Neuronal stem cell (in vitro differentiated cells): ENCODE measurements around the gene CAMK2B.

ENCODE experiments used
- DNase-seq: peaks from one replicate; pipeline ENCODE4 v3.0.0-alpha.2; 2013; ENCODE audit warnings: low spot score
- H2AFZ ChIP-seq: one replicate; pipeline ENCODE4 v1.6.1; 2013; ENCODE audit warnings: mild to moderate bottlenecking, low read length, inconsistent platforms
- H2AK5ac ChIP-seq: 2 replicates; pipeline ENCODE4 v1.6.1; 2013; ENCODE audit warnings: low read depth, mild to moderate bottlenecking, inconsistent platforms, low read length, moderate library complexity, mixed read lengths
- H2BK120ac ChIP-seq: 2 replicates; pipeline ENCODE4 v1.6.1; 2013; ENCODE audit warnings: low read depth, mild to moderate bottlenecking, inconsistent platforms, low read length, moderate library complexity, mixed read lengths
- H2BK12ac ChIP-seq: one replicate; pipeline ENCODE4 v1.6.1; 2013; ENCODE audit warnings: low read length, inconsistent platforms
- H2BK15ac ChIP-seq: 2 replicates; pipeline ENCODE4 v1.6.1; 2013; ENCODE audit warnings: mild to moderate bottlenecking, low read length, inconsistent platforms, mixed read lengths
- H2BK5ac ChIP-seq: one replicate; pipeline ENCODE4 v1.6.1; 2013; ENCODE audit warnings: inconsistent platforms, mild to moderate bottlenecking, low read length, moderate library complexity
- H3K14ac ChIP-seq: one replicate; pipeline ENCODE4 v1.6.1; 2013; ENCODE audit warnings: low read length, inconsistent platforms
- H3K18ac ChIP-seq: 2 replicates; pipeline ENCODE4 v1.6.1; 2013; ENCODE audit warnings: low read length, inconsistent platforms
- H3K23ac ChIP-seq: 2 replicates; pipeline ENCODE4 v1.6.1; 2013; ENCODE audit warnings: low read depth, mild to moderate bottlenecking, mixed read lengths, low read length, inconsistent platforms; ENCODE audit not compliant: poor library complexity
- H3K27ac ChIP-seq: replicated peaks from 3 replicates; pipeline ENCODE4 v1.5.1; 2013; ENCODE audit warnings: low read length, inconsistent platforms
- H3K27me3 ChIP-seq, 3 experiments: 2 replicates each; pipeline ENCODE4 v1.6.1; 2013; ENCODE audit warnings: low read length in 3 of 3, mild to moderate bottlenecking in 2 of 3, inconsistent platforms in 1 of 3, low read depth in 1 of 3, mixed read lengths in 1 of 3, moderate library complexity in 1 of 3; ENCODE audit not compliant: control insufficient read depth in 3 of 3, insufficient read depth in 3 of 3
- H3K36me3 ChIP-seq, 2 donors: replicated peaks in 1 of 2; 2 replicates each; pipeline ENCODE4 v1.6.1; 2013; ENCODE audit warnings: low read length in 2 of 2; ENCODE audit not compliant: control insufficient read depth in 2 of 2, insufficient read depth in 2 of 2
- H3K4ac ChIP-seq: 2 replicates; pipeline ENCODE4 v1.6.1; 2013; ENCODE audit warnings: inconsistent platforms, mild to moderate bottlenecking, low read length, moderate library complexity
- H3K4me1 ChIP-seq, 2 donors: 1 replicate in 1 of 2; 2 replicates in 1 of 2; pipeline ENCODE4 v1.6.1; 2013; ENCODE audit warnings: low read length in 2 of 2, low read depth in 1 of 2; ENCODE audit not compliant: control insufficient read depth in 2 of 2, insufficient read depth in 1 of 2
- H3K4me2 ChIP-seq: one replicate; pipeline ENCODE4 v1.6.1; 2013; ENCODE audit warnings: mild to moderate bottlenecking, low read length, inconsistent platforms; ENCODE audit not compliant: insufficient read depth, poor library complexity, severe bottlenecking
- H3K4me3 ChIP-seq, 2 donors: 2 replicates each; pipeline ENCODE4 v1.5.1; 2013; ENCODE audit warnings: low read length in 2 of 2, mild to moderate bottlenecking in 2 of 2, inconsistent platforms in 1 of 2, moderate library complexity in 1 of 2
- H3K79me1 ChIP-seq: one replicate; pipeline ENCODE4 v1.6.1; 2013; ENCODE audit warnings: low read depth, mild to moderate bottlenecking, inconsistent platforms, low read length, moderate library complexity
- H3K9ac ChIP-seq: one replicate; pipeline ENCODE4 v1.6.1; 2013; ENCODE audit warnings: mild to moderate bottlenecking, low read depth, low read length, inconsistent platforms; ENCODE audit not compliant: poor library complexity
- H3K9me3 ChIP-seq, 2 donors: replicated peaks in 1 of 2; 2 replicates each; pipeline versions ENCODE3 to v1.6.1; 2013; ENCODE audit warnings: low read length in 2 of 2, mild to moderate bottlenecking in 2 of 2, inconsistent platforms in 1 of 2, low read depth in 1 of 2, mixed read lengths in 1 of 2, moderate library complexity in 1 of 2; ENCODE audit not compliant: control insufficient read depth in 2 of 2, insufficient read depth in 1 of 2
- H4K8ac ChIP-seq: one replicate; pipeline ENCODE4 v1.6.1; 2013; ENCODE audit warnings: low read depth, mild to moderate bottlenecking, inconsistent platforms, low read length, moderate library complexity
- H4K91ac ChIP-seq: one replicate; pipeline ENCODE4 v1.6.1; 2013; ENCODE audit warnings: low read length, low read depth, mild to moderate bottlenecking, inconsistent platforms; ENCODE audit not compliant: poor library complexity
- WGBS, 2 donors: extraction: QIAGEN DNeasy Blood & Tissue Kit; methylation state at CpG; one replicate each; pipeline ENCODE4 v1.1.7; 2013; ENCODE audit warnings: missing lambda C conversion rate in 2 of 2, mixed read lengths in 1 of 2; ENCODE audit not compliant: insufficient read length in 2 of 2, insufficient replicate concordance in 1 of 2; ENCODE audit errors: extremely low coverage in 2 of 2; 5-methylcytosine and 5-hydroxymethylcytosine counted together

The CAMK2B gene

DNA sequence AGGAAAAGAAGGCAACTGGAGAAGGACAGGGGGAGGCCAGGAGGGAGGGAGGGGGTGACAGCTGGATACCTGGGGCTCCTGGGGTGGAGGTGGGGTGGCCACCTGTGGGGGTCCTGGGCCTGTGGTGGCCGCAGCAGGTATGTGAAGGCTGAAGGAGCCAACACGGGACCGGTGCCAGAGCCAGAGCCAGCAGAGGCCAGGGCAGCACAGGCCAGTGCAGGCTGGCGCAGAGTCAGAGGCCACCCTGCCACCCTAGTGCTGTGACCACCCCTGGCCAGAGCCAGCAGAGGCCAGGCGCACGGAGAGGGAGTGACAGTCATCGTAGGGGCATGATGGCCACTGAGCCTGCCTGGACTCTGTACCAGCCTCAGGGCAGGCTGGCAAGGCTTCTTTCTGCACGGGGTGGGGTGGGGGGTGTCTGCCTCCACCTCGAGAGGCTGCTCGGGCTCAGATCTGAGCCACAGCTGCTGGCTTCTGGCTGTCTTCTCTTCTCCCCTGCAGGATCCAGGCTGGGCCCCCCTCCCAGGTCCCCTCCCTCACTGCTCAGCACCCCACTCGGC, 95.8 kb downstream of the CAMK2B start:
- peak overlapping the region; percentile 43 for H4K8ac ChIP-seq
- no peak overlapping the region for H3K4me3 ChIP-seq
- peak overlapping the region; percentile 80 for H3K23ac ChIP-seq
- H4K91ac ChIP-seq: no peak overlapping the region
- H3K9me3 ChIP-seq: no peaks in the 10 kb centered on the region
- H2BK120ac ChIP-seq: no peak overlapping the region
- H3K18ac ChIP-seq: peak overlapping the region; percentile 71
- no peak overlapping the region for H2AFZ ChIP-seq
- no peak overlapping the region for H3K27ac ChIP-seq
- peak overlapping the region; percentile 21 for H3K14ac ChIP-seq
- no peaks in the 10 kb centered on the region for H3K36me3 ChIP-seq
- H3K79me1 ChIP-seq: peaks cover 2% of the 10 kb centered on the region
- H3K4me2 ChIP-seq: no peak overlapping the region
- H2AK5ac ChIP-seq: peak overlapping the region; percentile 56
- H3K27me3 ChIP-seq: peaks cover 0 to 48% (median 0%) of the 10 kb centered on the region in 3 experiments
- H3K4ac ChIP-seq: no peak overlapping the region
- no peak for DNase-seq
- H2BK5ac ChIP-seq: no peak overlapping the region
- WGBS, 2 donors: no CpG with 5 or more reads among the region's 11 CpGs
- H3K4me1 ChIP-seq: no peaks in the 10 kb centered on the region
- peak overlapping the region; percentile 85 for H2BK15ac ChIP-seq
- peak overlapping the region; percentile 44 for H3K9ac ChIP-seq
- H2BK12ac ChIP-seq: peak overlapping the region; percentile 73

DNA sequence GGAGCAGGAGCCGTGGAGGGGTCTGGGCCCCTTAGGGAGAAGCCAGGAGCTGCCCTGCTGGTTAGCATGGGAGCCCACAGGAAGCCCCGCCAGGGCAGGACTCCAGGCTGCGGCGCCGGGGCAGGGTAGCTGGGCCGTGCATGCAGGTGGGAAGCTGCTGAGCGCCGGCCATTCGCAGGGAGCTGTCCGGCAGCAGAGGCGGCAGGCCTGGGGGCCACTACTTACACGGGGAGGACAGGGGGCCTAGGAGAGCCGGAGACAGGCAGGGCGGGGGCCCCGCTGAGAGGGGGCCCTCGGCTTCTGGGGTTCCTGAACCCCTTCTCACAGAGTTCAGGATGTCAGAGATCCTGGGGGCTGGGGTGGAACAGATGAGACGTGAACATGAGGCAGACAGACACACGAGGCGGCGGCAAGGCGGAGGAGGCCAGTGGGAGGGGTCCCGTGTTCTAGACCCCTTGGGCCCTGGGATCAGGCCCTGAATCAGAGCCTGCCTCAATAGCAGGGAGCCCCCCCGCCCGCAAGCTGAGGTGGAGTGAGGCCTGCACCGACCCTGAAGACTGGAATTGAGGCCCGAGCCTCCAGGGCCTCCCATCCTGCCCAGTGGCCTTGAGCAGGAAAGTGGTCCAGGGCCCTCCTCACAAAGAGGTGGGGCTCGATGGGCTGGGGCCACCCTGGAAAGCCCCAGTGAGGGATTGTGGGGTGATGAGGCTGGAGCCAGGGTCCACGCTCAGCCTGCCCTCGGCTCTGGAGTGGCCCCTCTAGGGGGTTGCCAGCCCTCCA, 96.6 kb downstream of the CAMK2B start:
- Histone ChIP-seq H3K4ac (no peak overlapping the region), H3K27ac (no peak overlapping the region), H3K23ac (peak overlapping the region; percentile 31), H2AFZ (no peak overlapping the region), H4K91ac (no peak overlapping the region), H2BK120ac (no peak overlapping the region), H3K9me3 (peaks cover 0 to 2% of the 10 kb centered on the region in 2 donors), H2BK15ac (peak overlapping the region; percentile 83), H3K4me3 (no peak overlapping the region), H3K4me2 (no peak overlapping the region), H2AK5ac (peak overlapping the region; percentile 83), H3K79me1 (peaks cover 2% of the 10 kb centered on the region), H2BK5ac (no peak overlapping the region), H3K9ac (peak overlapping the region; percentile 12), H3K36me3 (no peaks in the 10 kb centered on the region), H2BK12ac (peak overlapping the region; percentile 22), H3K18ac (peak overlapping the region; percentile 80), H4K8ac (peak overlapping the region; percentile 23), H3K14ac (no peak overlapping the region), H3K4me1 (peaks cover under 1 to 6% of the 10 kb centered on the region in 2 donors), H3K27me3 (peaks cover 0 to 55% (median 0%) of the 10 kb centered on the region in 3 experiments)
- no peak for DNase-seq
- no CpG with 5 or more reads among the region's 29 CpGs for WGBS, 2 donors

DNA sequence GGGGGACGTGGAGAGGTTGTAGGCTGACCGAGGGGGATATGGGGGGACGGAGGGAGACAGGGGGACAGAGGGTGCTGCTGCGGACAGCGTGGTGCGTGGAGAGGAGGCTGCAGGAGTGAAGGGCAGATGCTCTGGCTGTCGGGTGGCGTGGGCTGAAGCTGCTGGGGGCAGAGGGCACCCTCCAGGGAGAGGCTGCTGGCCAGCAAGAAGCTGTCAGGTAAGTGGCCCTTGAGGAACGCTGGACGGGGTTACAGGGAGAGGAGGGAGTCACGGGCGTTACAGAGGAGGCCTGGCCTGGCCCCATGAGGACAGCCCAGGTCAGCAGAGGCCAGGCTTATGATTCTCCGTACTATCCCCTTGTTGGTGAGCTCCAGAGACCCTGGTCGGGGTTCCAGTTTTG, 97.5 kb downstream of the CAMK2B start:
- WGBS, 2 donors: no CpG with 5 or more reads among the region's 14 CpGs
- Histone ChIP-seq H3K9me3 (peaks cover 0 to 2% of the 10 kb centered on the region in 2 donors), H3K79me1 (peaks cover 5% of the 10 kb centered on the region), H3K36me3 (no peaks in the 10 kb centered on the region), H2AK5ac (peak overlapping the region; percentile 83), H4K8ac (peak overlapping the region; percentile 43), H3K4me2 (no peak overlapping the region), H3K9ac (no peak overlapping the region), H2BK120ac (no peak overlapping the region), H3K18ac (no peak overlapping the region), H3K27me3 (peaks cover 0 to 50% (median 0%) of the 10 kb centered on the region in 3 experiments), H3K14ac (no peak overlapping the region), H2BK12ac (no peak overlapping the region), H2AFZ (no peak overlapping the region), H3K23ac (no peak overlapping the region), H3K4me1 (peaks cover 4 to 15% of the 10 kb centered on the region in 2 donors), H3K4ac (no peak overlapping the region), H3K4me3 (peak overlapping the region in 1 of 2 donors; percentile 30), H2BK5ac (no peak overlapping the region), H2BK15ac (peak overlapping the region; percentile 83), H3K27ac (no peak overlapping the region), H4K91ac (no peak overlapping the region)
- DNase-seq: no peak

DNA sequence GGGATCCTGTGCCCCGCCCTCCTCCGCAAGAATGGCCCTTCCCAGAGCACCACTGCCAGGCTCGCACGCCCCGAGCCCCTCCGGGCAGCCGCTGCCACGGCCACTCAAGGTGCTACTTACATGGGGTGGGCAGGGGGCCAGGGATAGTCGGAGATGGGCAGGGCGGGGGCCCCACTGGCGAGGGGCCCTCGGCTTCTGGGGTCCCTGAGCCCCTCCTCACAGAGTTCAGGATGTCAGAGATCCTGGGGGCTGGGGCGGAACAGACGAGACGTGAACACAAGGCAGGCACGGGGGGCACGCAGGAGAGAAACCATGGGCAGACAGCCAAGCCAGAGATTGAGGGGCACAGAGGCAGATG, 99.0 kb downstream of the CAMK2B start:
- peak overlapping the region; percentile 81 for H2BK15ac ChIP-seq
- peak overlapping the region; percentile 53 for H4K91ac ChIP-seq
- H3K27me3 ChIP-seq: peaks cover 0 to 50% (median 0%) of the 10 kb centered on the region in 3 experiments
- no peak overlapping the region for H2BK120ac ChIP-seq
- no peak overlapping the region for H3K27ac ChIP-seq
- H3K9ac ChIP-seq: no peak overlapping the region
- no peaks in the 10 kb centered on the region for H3K36me3 ChIP-seq
- peaks cover 4 to 15% of the 10 kb centered on the region in 2 donors for H3K4me1 ChIP-seq
- no peak overlapping the region for H2BK5ac ChIP-seq
- no peak overlapping the region for H2AFZ ChIP-seq
- DNase-seq: no peak
- H3K9me3 ChIP-seq: peaks cover 0 to 2% of the 10 kb centered on the region in 2 donors
- peaks cover 6% of the 10 kb centered on the region for H3K79me1 ChIP-seq
- H3K4me2 ChIP-seq: no peak overlapping the region
- H3K23ac ChIP-seq: no peak overlapping the region
- H3K4me3 ChIP-seq: no peak overlapping the region
- no peak overlapping the region for H2BK12ac ChIP-seq
- no peak overlapping the region for H3K4ac ChIP-seq
- H3K18ac ChIP-seq: no peak overlapping the region
- H2AK5ac ChIP-seq: no peak overlapping the region
- no peak overlapping the region for H3K14ac ChIP-seq
- no peak overlapping the region for H4K8ac ChIP-seq
- no CpG with 5 or more reads among the region's 17 CpGs for WGBS, 2 donors
